Thoracic aorta (tissue), 2 donors: ENCODE measurements around the gene ZCCHC24. TPM values are rescaled to one million over a fixed set of nuclear protein-coding genes. Genes with fewer than 3 reads are reported as not detected.
"Not testable (repeated sequence)": the region's sequence is repeated elsewhere in the genome, so short reads cannot be mapped to it uniquely, and the experiment has no call there.

Experiments
- ATAC-seq: fragments of 150-250 bp; one replicate; pipeline ENCODE4 v1.8.0; 2017; ENCODE audit warnings: low read depth; ENCODE audit not compliant: insufficient number of reproducible peaks, low FRiP score
- DNase-seq: peaks from one replicate; pipeline ENCODE4 v3.0.0-alpha.2; 2020; ENCODE audit warnings: low spot score
- H3K27ac ChIP-seq, 2 donors: fragments of 200-600 bp; sonication (generic); 1 replicate in 1 of 2; 2 replicates in 1 of 2; pipeline ENCODE4 v1.5.1; 2016; ENCODE audit warnings: mild to moderate bottlenecking in 2 of 2, moderate library complexity in 2 of 2
- H3K27me3 ChIP-seq: fragments of 200-600 bp; sonication (generic); replicated peaks from 2 replicates; pipeline ENCODE4 v1.6.0; 2016; ENCODE audit warnings: mild to moderate bottlenecking; ENCODE audit not compliant: insufficient read depth
- H3K36me3 ChIP-seq: fragments of 200-600 bp; sonication (generic); one replicate; pipeline ENCODE4 v1.5.1; 2016
- H3K4me1 ChIP-seq, 2 donors: fragments of 200-600 bp; sonication (generic); 1 replicate in 1 of 2; 2 replicates in 1 of 2; pipeline versions ENCODE4 v1.5.1 to v1.6.0; 2016; ENCODE audit warnings: low read depth in 2 of 2, mild to moderate bottlenecking in 1 of 2; ENCODE audit not compliant: control insufficient read depth in 1 of 2
- H3K4me3 ChIP-seq: fragments of 200-600 bp; sonication (generic); 2 replicates; pipeline ENCODE4 v1.5.1; 2016; ENCODE audit warnings: mild to moderate bottlenecking
- H3K9me3 ChIP-seq: fragments of 200-600 bp; sonication (generic); 2 replicates; pipeline ENCODE4 v1.5.1; 2016
- total RNA-seq, 2 donors: library from RNA; depleted of rRNA; stranded (reverse); fragments of >200 nt; gene quantifications; one replicate each; pipeline versions ENCODE4 v1.1.0 to v1.2.3, GENCODE V29; 2016
- TF ChIP-seq, protein P1 (sequence below): fragments of 200-600 bp; sonication (generic); IDR thresholded peaks from one replicate; pipeline ENCODE4 v1.5.1; 2019; ENCODE audit warnings: antibody characterized with exemption

ZCCHC24 gene
- total RNA-seq, 2 donors from 2014 or later: 66.9 to 82.9 TPM

DNA sequence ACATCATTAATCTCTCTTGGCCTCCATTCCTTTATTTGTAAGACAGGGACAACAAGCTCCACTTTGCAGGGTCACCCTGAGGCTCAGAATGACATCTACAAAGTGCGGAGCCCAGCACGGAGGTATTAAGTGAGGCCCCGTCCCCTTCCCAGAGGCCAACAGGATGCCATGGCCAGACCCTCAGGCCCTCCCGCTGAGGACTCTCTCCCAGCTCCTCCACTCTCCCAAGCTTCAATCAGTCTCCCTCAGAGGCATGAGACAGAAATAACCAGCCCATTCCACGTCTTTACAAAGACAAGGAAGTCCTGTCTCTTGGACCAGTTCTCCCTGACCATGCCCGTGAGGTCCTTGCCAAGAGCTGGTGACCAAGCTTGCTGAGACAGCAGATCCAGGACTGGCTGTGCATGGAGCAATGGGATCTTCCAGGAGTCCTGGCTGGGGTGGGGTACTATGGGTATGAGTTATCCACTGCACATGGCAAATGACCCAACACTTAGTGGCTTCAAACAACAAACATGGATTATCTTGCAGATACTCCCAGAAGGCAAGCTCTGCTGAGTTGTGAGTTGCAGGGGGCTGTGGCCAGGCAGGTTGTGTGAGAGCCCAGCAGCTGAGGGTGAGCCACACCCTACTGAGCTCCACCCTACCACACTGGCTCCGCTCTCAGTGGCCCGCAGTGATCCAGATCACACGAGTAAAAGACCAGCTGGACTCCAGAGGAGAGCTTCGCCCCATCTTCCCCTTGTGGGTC lies 102.4 kb downstream of the ZCCHC24 start:
- H3K4me3 ChIP-seq: no peak overlapping the region
- H3K27me3 ChIP-seq: no peaks in the 10 kb centered on the region
- DNase-seq (no peak), ATAC-seq (no peak)
- TF ChIP-seq, protein P1, sequence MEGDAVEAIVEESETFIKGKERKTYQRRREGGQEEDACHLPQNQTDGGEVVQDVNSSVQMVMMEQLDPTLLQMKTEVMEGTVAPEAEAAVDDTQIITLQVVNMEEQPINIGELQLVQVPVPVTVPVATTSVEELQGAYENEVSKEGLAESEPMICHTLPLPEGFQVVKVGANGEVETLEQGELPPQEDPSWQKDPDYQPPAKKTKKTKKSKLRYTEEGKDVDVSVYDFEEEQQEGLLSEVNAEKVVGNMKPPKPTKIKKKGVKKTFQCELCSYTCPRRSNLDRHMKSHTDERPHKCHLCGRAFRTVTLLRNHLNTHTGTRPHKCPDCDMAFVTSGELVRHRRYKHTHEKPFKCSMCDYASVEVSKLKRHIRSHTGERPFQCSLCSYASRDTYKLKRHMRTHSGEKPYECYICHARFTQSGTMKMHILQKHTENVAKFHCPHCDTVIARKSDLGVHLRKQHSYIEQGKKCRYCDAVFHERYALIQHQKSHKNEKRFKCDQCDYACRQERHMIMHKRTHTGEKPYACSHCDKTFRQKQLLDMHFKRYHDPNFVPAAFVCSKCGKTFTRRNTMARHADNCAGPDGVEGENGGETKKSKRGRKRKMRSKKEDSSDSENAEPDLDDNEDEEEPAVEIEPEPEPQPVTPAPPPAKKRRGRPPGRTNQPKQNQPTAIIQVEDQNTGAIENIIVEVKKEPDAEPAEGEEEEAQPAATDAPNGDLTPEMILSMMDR: no peak
- H3K4me1 ChIP-seq: peaks cover 2 to 12% of the 10 kb centered on the region in 2 donors
- H3K27ac ChIP-seq: no peak overlapping the region
- H3K36me3 ChIP-seq: no peaks in the 10 kb centered on the region
- no peaks in the 10 kb centered on the region for H3K9me3 ChIP-seq

DNA sequence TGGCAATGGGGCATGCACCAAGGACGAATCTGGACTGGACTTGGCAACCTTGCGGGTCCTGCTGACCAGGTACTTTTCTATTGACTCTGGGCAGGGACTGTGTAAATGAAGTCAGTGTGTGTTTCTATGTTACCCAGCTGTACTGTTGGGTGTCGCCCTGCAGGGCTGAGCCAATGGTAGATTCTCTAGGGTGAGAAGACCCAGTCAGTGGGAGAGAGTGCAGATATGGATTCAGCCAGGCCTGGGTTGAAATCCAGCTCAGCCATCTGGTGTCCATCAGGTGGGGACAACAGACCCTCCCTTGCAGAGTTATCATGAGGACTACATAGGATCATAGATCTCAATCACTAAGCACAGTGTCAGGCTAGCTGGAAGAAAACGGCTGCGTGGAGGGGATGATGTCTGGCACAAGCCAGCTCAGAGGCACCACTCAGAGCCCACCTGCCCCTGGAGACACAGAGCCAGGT lies 103.1 kb downstream of the ZCCHC24 start:
- Histone ChIP-seq H3K27ac (no peak overlapping the region), H3K4me1 (peaks cover 2 to 5% of the 10 kb centered on the region in 2 donors), H3K9me3 (no peaks in the 10 kb centered on the region), H3K4me3 (no peak overlapping the region), H3K27me3 (no peaks in the 10 kb centered on the region), H3K36me3 (no peaks in the 10 kb centered on the region)
- DNase-seq (no peak), ATAC-seq (no peak)
- TF ChIP-seq, protein P1: no peak

DNA sequence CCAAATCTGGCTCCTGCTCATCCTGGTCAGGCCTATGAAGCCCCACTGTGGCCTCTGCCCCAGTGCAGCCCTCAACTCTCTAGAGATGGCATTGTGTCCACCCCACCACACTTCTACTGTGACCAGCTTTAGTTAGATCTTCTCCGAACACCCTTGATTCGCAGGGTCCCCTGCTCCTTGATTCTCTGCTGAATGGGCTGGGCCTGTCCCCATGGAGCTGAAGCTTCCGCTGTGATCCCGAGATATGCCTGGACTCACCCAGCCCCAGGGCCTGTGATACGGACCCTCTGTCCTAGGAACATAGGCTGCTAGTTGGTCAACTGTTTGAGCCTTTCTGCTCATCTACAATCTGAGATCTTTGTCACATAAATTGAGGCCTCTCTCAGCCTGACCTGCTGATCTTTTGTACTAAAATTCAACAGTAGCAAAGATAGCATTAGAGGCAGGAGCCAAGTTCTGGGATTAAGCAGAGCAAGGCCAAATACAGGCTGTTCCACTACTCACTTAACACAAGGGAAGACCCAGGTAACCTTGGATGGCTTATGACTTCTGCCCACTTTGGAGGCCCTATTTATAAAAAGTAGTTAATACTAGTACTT lies 104.7 kb downstream of the ZCCHC24 start:
- no peak overlapping the region for H3K4me3 ChIP-seq
- no peak for ATAC-seq
- no peak overlapping the region for H3K27ac ChIP-seq
- peaks cover 0 to 6% of the 10 kb centered on the region in 2 donors for H3K4me1 ChIP-seq
- no peaks in the 10 kb centered on the region for H3K36me3 ChIP-seq
- no peak for DNase-seq
- H3K27me3 ChIP-seq: no peaks in the 10 kb centered on the region
- TF ChIP-seq, protein P1: no peak
- no peaks in the 10 kb centered on the region for H3K9me3 ChIP-seq

DNA sequence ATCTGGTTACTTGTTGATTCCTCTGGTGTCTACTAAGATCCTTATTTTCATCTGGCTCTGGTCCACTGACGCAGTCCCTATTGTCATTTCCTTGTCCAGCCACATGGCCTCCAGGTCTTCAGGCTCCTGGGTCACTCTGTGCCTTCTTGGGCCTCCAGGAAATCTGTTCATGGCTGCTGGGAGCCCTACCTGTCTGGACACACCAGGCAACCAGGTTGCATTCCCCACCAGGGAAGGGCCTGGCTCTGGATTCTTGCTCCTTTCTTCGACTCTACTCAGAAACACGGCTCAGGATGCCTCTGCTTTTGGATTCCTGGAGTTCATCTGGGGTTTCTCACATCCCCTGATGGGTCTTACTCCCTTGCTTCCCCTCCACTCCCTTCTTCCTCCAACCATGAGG lies 106.2 kb downstream of the ZCCHC24 start:
- TF ChIP-seq, protein P1: no peak
- Histone ChIP-seq H3K4me1 (peaks cover 0 to 14% of the 10 kb centered on the region in 2 donors), H3K27me3 (no peaks in the 10 kb centered on the region), H3K27ac (no peak overlapping the region), H3K9me3 (no peaks in the 10 kb centered on the region), H3K4me3 (no peak overlapping the region), H3K36me3 (no peaks in the 10 kb centered on the region)
- DNase-seq: no peak
- ATAC-seq: no peak

DNA sequence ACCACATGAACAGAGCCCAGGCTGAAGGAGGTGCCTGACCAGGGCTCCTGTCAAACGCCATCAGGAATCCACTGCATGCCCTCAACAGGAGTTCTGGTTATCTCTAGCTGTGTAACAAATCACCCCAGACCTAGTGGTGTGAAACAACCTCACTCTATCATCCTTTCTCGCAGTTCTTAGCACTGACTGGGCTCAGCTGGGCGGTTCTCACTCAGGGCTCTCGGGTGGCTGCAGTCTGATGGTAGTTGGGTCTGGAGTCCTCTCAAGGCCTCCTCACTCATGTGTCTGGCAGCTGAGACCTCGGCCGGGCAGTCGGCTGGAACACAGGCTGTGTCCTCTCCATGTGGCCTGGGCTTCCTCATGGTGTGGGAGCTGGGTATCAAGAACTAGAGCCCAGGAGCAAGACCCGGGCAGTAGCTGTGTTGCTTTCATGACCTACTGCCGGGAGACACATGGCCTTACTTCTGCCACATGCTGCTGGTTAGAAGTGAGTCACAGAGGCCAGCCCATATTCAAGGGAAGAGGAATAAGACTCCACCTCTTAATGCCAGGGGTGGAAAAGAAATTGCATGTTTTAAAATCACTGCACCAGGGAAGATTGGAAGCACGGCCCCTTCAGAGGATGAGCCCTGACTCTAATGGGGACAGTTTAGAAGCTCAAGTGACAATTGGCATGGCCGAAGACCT lies 107.5 kb downstream of the ZCCHC24 start:
- H3K9me3 ChIP-seq, H3K27ac ChIP-seq, H3K4me3 ChIP-seq, DNase-seq, H3K36me3 ChIP-seq, H3K27me3 ChIP-seq, ATAC-seq: not testable (repeated sequence)
- peaks cover 0 to 14% of the 10 kb centered on the region in 2 donors for H3K4me1 ChIP-seq
